Measurements from ENCODE around the gene MPZL3. TPM values are rescaled to one million over a fixed set of nuclear protein-coding genes. Genes with fewer than 3 reads are reported as not detected.

MPZL3 gene
- total and polyA plus RNA-seq, 12 donors: 0.28 to 3.2 (median 0.85) TPM

DNA sequence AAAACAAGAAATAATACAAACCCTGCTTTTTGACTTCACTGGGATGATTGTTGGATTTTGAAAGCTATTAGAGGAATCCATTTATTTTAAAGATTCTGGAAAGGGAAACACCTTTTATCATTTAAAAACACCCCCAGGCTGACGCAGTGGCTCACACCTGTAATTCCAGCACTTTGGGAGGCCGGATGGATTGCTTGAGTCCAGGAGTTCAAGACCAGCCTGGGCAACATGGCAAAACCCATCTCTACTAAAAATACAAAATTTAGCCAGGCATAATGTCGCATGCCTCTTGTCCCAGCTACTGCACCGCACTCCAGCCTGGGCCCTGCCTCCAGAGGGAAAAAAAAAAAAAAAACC lies 75.4 kb downstream of the MPZL3 start:
- Histone ChIP-seq H3K36me3 (replicated peaks in 1 of 2) (no peaks in the 10 kb centered on the region), H3K27ac (no peak overlapping the region), H3K27me3 (peaks cover 6% of the 10 kb centered on the region), H3K4me1 (replicated peaks in 1 of 2) (peaks cover 0 to 2% of the 10 kb centered on the region in 2 donors), H3K4me3 (no peak overlapping the region), H3K9me3 (replicated peaks in 1 of 3) (no peaks in the 10 kb centered on the region)
- intact Hi-C loops (cut with DNase I): no loop called here
- 68 to 83% (median 76%) methylated on average over 4 of the region's 4 CpGs for WGBS, 4 donors
- TF ChIP-seq, protein P1, sequence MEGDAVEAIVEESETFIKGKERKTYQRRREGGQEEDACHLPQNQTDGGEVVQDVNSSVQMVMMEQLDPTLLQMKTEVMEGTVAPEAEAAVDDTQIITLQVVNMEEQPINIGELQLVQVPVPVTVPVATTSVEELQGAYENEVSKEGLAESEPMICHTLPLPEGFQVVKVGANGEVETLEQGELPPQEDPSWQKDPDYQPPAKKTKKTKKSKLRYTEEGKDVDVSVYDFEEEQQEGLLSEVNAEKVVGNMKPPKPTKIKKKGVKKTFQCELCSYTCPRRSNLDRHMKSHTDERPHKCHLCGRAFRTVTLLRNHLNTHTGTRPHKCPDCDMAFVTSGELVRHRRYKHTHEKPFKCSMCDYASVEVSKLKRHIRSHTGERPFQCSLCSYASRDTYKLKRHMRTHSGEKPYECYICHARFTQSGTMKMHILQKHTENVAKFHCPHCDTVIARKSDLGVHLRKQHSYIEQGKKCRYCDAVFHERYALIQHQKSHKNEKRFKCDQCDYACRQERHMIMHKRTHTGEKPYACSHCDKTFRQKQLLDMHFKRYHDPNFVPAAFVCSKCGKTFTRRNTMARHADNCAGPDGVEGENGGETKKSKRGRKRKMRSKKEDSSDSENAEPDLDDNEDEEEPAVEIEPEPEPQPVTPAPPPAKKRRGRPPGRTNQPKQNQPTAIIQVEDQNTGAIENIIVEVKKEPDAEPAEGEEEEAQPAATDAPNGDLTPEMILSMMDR (IDR thresholded peaks at IDR 0.05): no peak
- TF ChIP-seq POLR2A (IDR thresholded peaks at IDR 0.05): no peak
- DNase-seq: no peak

Small RNA genes lying within 50 kb of the gene (small RNA-seq; reads per million reads assigned to genes)
- 0 reads per million in 2 donors for gene HSPE1P18

Other genes starting within 250 kb of the MPZL3 start
- gene TMPRSS4, start 175.3 kb downstream of the MPZL3 start, total RNA-seq: under 1 TPM in 2 of 9 donors, not detected in 7; 0.31 to 0.43 TPM
- gene TMPRSS4, start 175.3 kb downstream of the MPZL3 start, polyA plus RNA-seq: under 1 TPM in 2 of 3 donors, not detected in 1; 0.13 to 0.24 TPM
- under 1 TPM in 4 of 9 donors, not detected in 5; 0.07 to 0.10 (median 0.08) TPM for gene SMIM35, start 165.4 kb downstream of the MPZL3 start, total RNA-seq
- under 1 TPM in 1 of 3 donors, not detected in 2; 0.10 TPM for gene SMIM35, start 165.4 kb downstream of the MPZL3 start, polyA plus RNA-seq
- gene SCN4B, start 99.5 kb downstream of the MPZL3 start, total RNA-seq: 10 to 100 TPM in 2 of 9 donors, 1 to 10 TPM in 6, under 1 TPM in 1; 0.17 to 16.9 (median 5.4) TPM
- 1 to 10 TPM; 1.7 to 5.9 (median 1.8) TPM for gene SCN4B, start 99.5 kb downstream of the MPZL3 start, polyA plus RNA-seq
- under 1 TPM; 0.09 to 0.96 (median 0.36) TPM for gene SCN2B, start 75.7 kb downstream of the MPZL3 start, total RNA-seq
- under 1 TPM; 0.10 to 0.84 (median 0.40) TPM for gene SCN2B, start 75.7 kb downstream of the MPZL3 start, polyA plus RNA-seq
- gene JAML, start 27.4 kb downstream of the MPZL3 start, total RNA-seq: 10 to 100 TPM in 2 of 9 donors, 1 to 10 TPM in 7; 1.8 to 12.6 (median 4.8) TPM
- 10 to 100 TPM in 1 of 3 donors, 1 to 10 TPM in 2; 3.3 to 13.9 (median 4.2) TPM for gene JAML, start 27.4 kb downstream of the MPZL3 start, polyA plus RNA-seq
- 10 to 100 TPM in 1 of 9 donors, 1 to 10 TPM in 6, under 1 TPM in 2; 0.48 to 14.9 (median 4.3) TPM for gene MPZL2, start 11.9 kb upstream of the MPZL3 start, total RNA-seq
- 10 to 100 TPM in 1 of 3 donors, 1 to 10 TPM in 2; 3.5 to 10.2 (median 6.0) TPM for gene MPZL2, start 11.9 kb upstream of the MPZL3 start, polyA plus RNA-seq
- 1 to 10 TPM in 5 of 9 donors, under 1 TPM in 2, not detected in 2; 0.63 to 3.4 (median 2.7) TPM for gene CD3E, start 52.4 kb upstream of the MPZL3 start, total RNA-seq
- gene CD3E, start 52.4 kb upstream of the MPZL3 start, polyA plus RNA-seq: 1 to 10 TPM; 2.2 to 3.4 (median 2.7) TPM
- gene CD3D, start 90.3 kb upstream of the MPZL3 start, total RNA-seq: 1 to 10 TPM in 7 of 9 donors, under 1 TPM in 2; 0.44 to 8.0 (median 2.2) TPM
- 1 to 10 TPM; 1.6 to 3.0 (median 2.1) TPM for gene CD3D, start 90.3 kb upstream of the MPZL3 start, polyA plus RNA-seq
- gene CD3G, start 92.0 kb upstream of the MPZL3 start, total RNA-seq: 1 to 10 TPM in 3 of 9 donors, under 1 TPM in 5, not detected in 1; 0.11 to 1.3 (median 0.66) TPM
- gene CD3G, start 92.0 kb upstream of the MPZL3 start, polyA plus RNA-seq: under 1 TPM; 0.03 to 0.44 (median 0.40) TPM
- gene UBE4A, start 107.2 kb upstream of the MPZL3 start, total RNA-seq: 10 to 100 TPM; 29.6 to 52.8 (median 35.8) TPM
- 10 to 100 TPM; 16.1 to 44.9 (median 29.7) TPM for gene UBE4A, start 107.2 kb upstream of the MPZL3 start, polyA plus RNA-seq
- 100 to 1,000 TPM in 6 of 9 donors, 10 to 100 TPM in 3; 51.8 to 857 (median 300) TPM for gene ATP5MG, start 149.2 kb upstream of the MPZL3 start, total RNA-seq
- gene ATP5MG, start 149.2 kb upstream of the MPZL3 start, polyA plus RNA-seq: 100 to 1,000 TPM; 205 to 540 (median 367) TPM
- gene KMT2A, start 184.1 kb upstream of the MPZL3 start, total RNA-seq: 100 to 1,000 TPM in 1 of 9 donors, 10 to 100 TPM in 8; 34.9 to 107 (median 48.8) TPM
- 10 to 100 TPM in 2 of 3 donors, 1 to 10 TPM in 1; 9.5 to 19.9 (median 18.4) TPM for gene KMT2A, start 184.1 kb upstream of the MPZL3 start, polyA plus RNA-seq

Measured in adrenal gland (tissue), 12 donors.